Activated CD4-positive, alpha-beta T cell treated with anti-CD3 and anti-CD28 coated beads, Interleukin-2, amount 10 ng/mL, durations not matched to agents 7 days and 5 days (primary cell): ENCODE data around the gene ATP2B2. TPM values are rescaled to one million over a fixed set of nuclear protein-coding genes. Genes with fewer than 3 reads are reported as not detected.

ENCODE experiments used
- CTCF ChIA-PET: fragments of 350-600 bp; sonication (Branson Sonifier 250); formaldehyde crosslinking; loops from one replicate; lab custom pipeline; 2021; ENCODE audit warnings: antibody characterized with exemption; lab: Charles Lee
- POLR2A ChIA-PET: fragments of 350-600 bp; sonication (Branson Sonifier 250); formaldehyde crosslinking; loops from one replicate; lab custom pipeline; 2021; ENCODE audit warnings: antibody characterized with exemption; lab: Charles Lee
- DNase-seq: peaks from one replicate; pipeline ENCODE4 v3.0.0-alpha.2; 2020
- H3K27ac Mint-ChIP-seq: one replicate; pipeline ENCODE4 v1.8.0; 2021; ENCODE audit warnings: mild to moderate bottlenecking, moderate library complexity, mixed read lengths
- H3K27me3 Mint-ChIP-seq: one replicate; pipeline ENCODE4 v1.8.0; 2021; ENCODE audit warnings: mixed read lengths
- H3K36me3 Mint-ChIP-seq: one replicate; pipeline ENCODE4 v1.8.0; 2021; ENCODE audit warnings: low read depth, mixed read lengths
- H3K4me1 Mint-ChIP-seq: one replicate; pipeline ENCODE4 v1.8.0; 2021; ENCODE audit warnings: mixed read lengths
- H3K4me3 Mint-ChIP-seq: one replicate; pipeline ENCODE4 v1.8.0; 2021; ENCODE audit warnings: mild to moderate bottlenecking, moderate library complexity, mixed read lengths
- H3K9me3 Mint-ChIP-seq: one replicate; pipeline ENCODE4 v1.8.0; 2021; ENCODE audit warnings: mixed read lengths
- total RNA-seq, 2 experiments: library from RNA; stranded (reverse); gene quantifications; one replicate each; pipeline ENCODE4 v1.2.3, GENCODE V29; 2021

The ATP2B2 gene
- total RNA-seq, 2 experiments from 2014 or later = not detected

DNA sequence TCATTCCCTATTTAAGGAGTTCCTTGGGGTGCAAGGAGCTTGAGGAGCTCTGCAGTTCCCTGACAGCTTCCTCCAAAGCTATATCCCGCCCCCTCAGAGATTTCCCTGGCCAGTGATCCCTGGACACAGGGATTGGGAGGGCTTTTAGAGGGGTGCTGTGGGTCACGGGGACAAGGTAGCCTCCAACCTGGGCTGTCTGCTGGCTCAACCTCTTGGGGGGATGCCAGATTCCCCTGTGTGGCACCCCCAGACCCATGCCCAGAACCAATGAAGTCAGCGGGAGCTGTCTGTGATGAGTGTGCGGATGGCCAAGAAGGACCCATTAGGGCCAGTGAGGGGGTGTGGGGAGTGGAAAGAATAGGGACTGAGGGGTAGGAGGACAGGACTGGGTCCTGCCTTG, 21.0 kb upstream of the ATP2B2 start:
- Mint-ChIP-seq H3K9me3 (no peaks in the 10 kb centered on the region), H3K27ac (no peak overlapping the region), H3K4me3 (no peak overlapping the region), H3K27me3 (peaks cover 41% of the 10 kb centered on the region), H3K36me3 (no peaks in the 10 kb centered on the region), H3K4me1 (no peaks in the 10 kb centered on the region)
- ChIA-PET CTCF (no interaction called here), POLR2A (no interaction called here)
- DNase-seq = no peak

DNA sequence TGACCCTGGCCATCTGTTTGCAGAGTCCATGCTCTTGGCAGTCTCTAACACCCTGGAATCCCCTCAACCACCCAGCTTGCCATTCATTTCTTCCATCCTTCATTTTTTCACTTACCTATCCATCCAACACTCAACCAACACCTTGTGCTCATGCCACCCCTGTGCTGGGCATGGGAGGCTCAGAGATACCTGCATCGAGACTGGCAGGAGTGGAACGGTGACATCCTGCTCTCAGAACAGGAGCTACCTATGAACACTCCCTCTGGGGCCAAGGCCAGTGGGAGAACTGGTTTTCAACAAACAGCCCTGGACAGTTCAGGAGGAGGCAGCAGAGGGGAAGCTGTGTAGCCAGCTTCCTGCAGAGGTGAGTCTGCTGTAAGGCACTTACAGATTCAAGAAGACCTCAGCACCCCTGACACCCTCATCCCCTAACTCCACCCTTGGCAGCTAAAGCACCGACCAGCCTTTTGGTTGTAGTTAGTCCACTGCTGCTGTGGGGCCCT, 19.5 kb upstream of the ATP2B2 start:
- Mint-ChIP-seq H3K9me3 (no peaks in the 10 kb centered on the region), H3K4me3 (no peak overlapping the region), H3K36me3 (no peaks in the 10 kb centered on the region), H3K27me3 (peaks cover 42% of the 10 kb centered on the region), H3K27ac (no peak overlapping the region), H3K4me1 (no peaks in the 10 kb centered on the region)
- no peak for DNase-seq
- ChIA-PET CTCF (interaction anchor here (1.9 kb wide), 1 partner anchor 8 kb away, joined by 5 read pairs; no protein-coding TSS in a partner anchor), POLR2A (no interaction called here)

DNA sequence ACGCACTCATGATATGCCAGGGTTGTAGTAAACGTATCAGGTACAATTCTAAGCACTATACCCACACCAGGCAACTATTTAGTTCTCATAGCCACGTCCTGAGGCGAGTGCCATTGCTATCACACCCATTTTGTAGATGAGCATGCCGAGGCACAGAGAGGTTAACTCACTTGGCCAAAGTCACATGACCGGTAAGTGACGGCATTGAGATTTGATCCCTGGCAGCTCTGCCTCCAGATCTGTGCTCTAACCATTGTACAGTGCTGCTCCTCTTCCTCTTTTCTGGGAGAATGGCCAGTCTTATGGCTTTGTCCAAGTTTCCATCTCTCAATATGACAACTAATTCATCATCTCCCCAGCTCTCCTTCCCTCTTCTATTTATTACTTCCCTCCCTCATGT, 18.9 kb upstream of the ATP2B2 start:
- POLR2A ChIA-PET = no interaction called here
- DNase-seq = no peak

GRCh38 chr3:10523561-10523960, 18.2 kb upstream of the ATP2B2 start:
- CTCF ChIA-PET = interaction anchor here (1.0 to 1.9 kb wide), 2 partner anchors 9 to 21 kb away, joined by 3 to 5 read pairs; no protein-coding TSS in a partner anchor

More for the DNA sequence above, 18.9 kb upstream of the ATP2B2 start:
- CTCF ChIA-PET = interaction anchor here (1.0 to 1.9 kb wide), 2 partner anchors 9 to 22 kb away, joined by 3 to 5 read pairs; no protein-coding TSS in a partner anchor
- Mint-ChIP-seq H3K36me3 (no peaks in the 10 kb centered on the region), H3K4me1 (no peaks in the 10 kb centered on the region), H3K9me3 (no peaks in the 10 kb centered on the region), H3K27ac (no peak overlapping the region), H3K27me3 (peaks cover 42% of the 10 kb centered on the region), H3K4me3 (no peak overlapping the region)

DNA sequence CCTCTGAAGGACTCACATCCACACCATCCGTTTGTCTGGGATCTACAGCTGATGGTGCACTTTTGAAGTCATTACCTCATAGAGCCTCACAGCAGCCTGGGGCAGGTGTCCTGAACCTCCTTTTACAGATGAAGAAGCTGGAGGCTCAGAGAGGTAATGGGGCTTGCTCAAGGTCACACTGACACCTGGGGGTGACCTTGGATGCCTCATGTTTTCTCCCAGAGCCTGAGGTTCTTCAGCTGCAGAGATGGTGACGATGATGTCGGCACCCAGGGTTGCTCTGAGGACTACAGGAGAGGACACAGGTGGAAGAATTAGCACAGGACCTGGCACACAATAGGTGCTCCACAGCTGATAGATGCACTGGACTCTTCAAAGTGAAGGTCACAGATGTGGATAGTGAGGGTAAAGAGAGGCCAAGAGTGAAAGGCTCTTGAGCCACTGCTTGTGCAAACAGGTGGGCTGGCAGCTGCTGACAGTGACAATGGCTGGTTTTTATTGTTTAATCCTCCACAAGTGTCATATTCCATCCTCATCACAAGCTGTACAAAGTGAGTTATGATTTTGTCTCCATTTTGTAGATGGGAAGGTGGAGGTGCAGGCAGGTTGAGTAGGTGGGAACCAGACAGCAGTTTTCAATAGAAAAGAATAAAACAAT, 17.4 kb upstream of the ATP2B2 start:
- H3K9me3 Mint-ChIP-seq = no peaks in the 10 kb centered on the region
- H3K27ac Mint-ChIP-seq = no peak overlapping the region
- H3K36me3 Mint-ChIP-seq = no peaks in the 10 kb centered on the region
- ChIA-PET POLR2A (no interaction called here), CTCF (no interaction called here)
- DNase-seq = no peak
- no peak overlapping the region for H3K4me3 Mint-ChIP-seq
- no peaks in the 10 kb centered on the region for H3K4me1 Mint-ChIP-seq
- peaks cover 42% of the 10 kb centered on the region for H3K27me3 Mint-ChIP-seq

More at GRCh38 chr3:10523561-10523960, 18.2 kb upstream of the ATP2B2 start:
- Mint-ChIP-seq H3K4me1 (no peaks in the 10 kb centered on the region), H3K36me3 (no peaks in the 10 kb centered on the region), H3K4me3 (no peak overlapping the region), H3K27me3 (peaks cover 42% of the 10 kb centered on the region), H3K9me3 (no peaks in the 10 kb centered on the region), H3K27ac (no peak overlapping the region)
- no peak for DNase-seq
- POLR2A ChIA-PET = no interaction called here

GRCh38 chr3:10521772-10522441, 16.5 kb upstream of the ATP2B2 start:
- no peak for DNase-seq

DNA sequence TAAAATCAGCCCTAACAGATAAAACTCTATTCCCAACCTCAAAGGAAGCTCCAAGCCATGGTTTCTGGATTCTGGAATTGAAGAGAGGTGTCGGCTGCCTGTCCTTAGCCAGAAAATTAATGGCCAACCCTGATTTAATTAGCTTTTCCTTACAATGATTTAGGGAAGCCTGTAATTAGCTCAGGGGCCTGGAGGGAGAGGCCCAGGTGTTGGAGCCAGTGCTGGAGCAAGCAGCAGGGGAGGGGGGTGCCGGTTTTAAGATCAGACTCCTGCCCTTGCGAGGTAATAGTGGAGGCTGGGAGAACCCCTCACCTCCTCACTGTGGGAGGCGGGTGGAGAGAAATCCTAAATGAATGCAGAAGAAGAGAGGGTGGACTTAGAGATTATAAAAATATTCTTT, 14.7 kb upstream of the ATP2B2 start:
- Mint-ChIP-seq H3K36me3 (no peaks in the 10 kb centered on the region), H3K4me3 (no peak overlapping the region), H3K27ac (no peak overlapping the region), H3K27me3 (peaks cover 32% of the 10 kb centered on the region), H3K4me1 (no peaks in the 10 kb centered on the region), H3K9me3 (no peaks in the 10 kb centered on the region)
- ChIA-PET POLR2A (no interaction called here), CTCF (interaction anchor here (0.8 to 1.0 kb wide), 2 partner anchors 54 to 218 kb away, joined by 3 read pairs; no protein-coding TSS in a partner anchor)
- DNase-seq = no peak

More at GRCh38 chr3:10521772-10522441, 16.5 kb upstream of the ATP2B2 start:
- Mint-ChIP-seq H3K9me3 (no peaks in the 10 kb centered on the region), H3K4me3 (no peak overlapping the region), H3K36me3 (no peaks in the 10 kb centered on the region), H3K27me3 (peaks cover 42% of the 10 kb centered on the region), H3K27ac (no peak overlapping the region), H3K4me1 (no peaks in the 10 kb centered on the region)
- ChIA-PET POLR2A (no interaction called here), CTCF (no interaction called here)

- Mint-ChIP-seq H3K36me3 (no peaks in the 10 kb centered on the region), H3K27me3 (peaks cover 25% of the 10 kb centered on the region), H3K27ac (no peak overlapping the region), H3K4me3 (no peak overlapping the region), H3K9me3 (no peaks in the 10 kb centered on the region), H3K4me1 (no peaks in the 10 kb centered on the region)
- POLR2A ChIA-PET = no interaction called here
- CTCF ChIA-PET = interaction anchor here (0.8 kb wide), 1 partner anchor 55 kb away, joined by 3 read pairs; no protein-coding TSS in a partner anchor
- no peak for DNase-seq
These were observed 13.8 kb upstream of the ATP2B2 start for GRCh38 chr3:10519236-10519635.

- Mint-ChIP-seq H3K27me3 (peaks cover 19% of the 10 kb centered on the region), H3K9me3 (no peaks in the 10 kb centered on the region), H3K4me1 (no peaks in the 10 kb centered on the region), H3K36me3 (no peaks in the 10 kb centered on the region), H3K27ac (no peak overlapping the region), H3K4me3 (no peak overlapping the region)
- DNase-seq = no peak
- CTCF ChIA-PET = interaction anchor here (0.7 kb wide), 1 partner anchor 1491 kb away, joined by 3 read pairs; no protein-coding TSS in a partner anchor
- POLR2A ChIA-PET = no interaction called here
These were observed 13.2 kb upstream of the ATP2B2 start for GRCh38 chr3:10518506-10519150.

DNA sequence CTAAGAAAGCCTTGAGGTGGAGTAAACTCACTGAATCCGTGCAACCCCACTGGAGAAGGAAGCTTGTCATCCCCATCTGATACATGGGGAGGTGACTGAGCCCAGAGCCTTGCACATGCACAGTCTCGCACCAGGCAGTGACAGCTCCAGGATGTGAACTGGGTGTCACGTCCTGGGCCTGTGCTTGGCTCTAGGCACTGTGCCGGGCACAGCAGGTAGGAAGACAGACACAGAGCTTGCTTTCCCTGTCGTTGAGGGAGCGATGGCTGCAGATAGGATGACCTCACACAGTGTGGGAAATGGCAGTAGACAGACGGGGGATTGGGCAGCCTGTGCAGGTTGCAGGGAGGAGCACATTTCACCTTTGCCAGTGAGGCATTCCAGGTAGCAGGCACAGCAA, 12.2 kb upstream of the ATP2B2 start:
- Mint-ChIP-seq H3K4me1 (no peaks in the 10 kb centered on the region), H3K9me3 (no peaks in the 10 kb centered on the region), H3K4me3 (no peak overlapping the region), H3K27me3 (peaks cover 9% of the 10 kb centered on the region), H3K36me3 (no peaks in the 10 kb centered on the region), H3K27ac (no peak overlapping the region)
- ChIA-PET CTCF (no interaction called here), POLR2A (no interaction called here)
- no peak for DNase-seq

DNA sequence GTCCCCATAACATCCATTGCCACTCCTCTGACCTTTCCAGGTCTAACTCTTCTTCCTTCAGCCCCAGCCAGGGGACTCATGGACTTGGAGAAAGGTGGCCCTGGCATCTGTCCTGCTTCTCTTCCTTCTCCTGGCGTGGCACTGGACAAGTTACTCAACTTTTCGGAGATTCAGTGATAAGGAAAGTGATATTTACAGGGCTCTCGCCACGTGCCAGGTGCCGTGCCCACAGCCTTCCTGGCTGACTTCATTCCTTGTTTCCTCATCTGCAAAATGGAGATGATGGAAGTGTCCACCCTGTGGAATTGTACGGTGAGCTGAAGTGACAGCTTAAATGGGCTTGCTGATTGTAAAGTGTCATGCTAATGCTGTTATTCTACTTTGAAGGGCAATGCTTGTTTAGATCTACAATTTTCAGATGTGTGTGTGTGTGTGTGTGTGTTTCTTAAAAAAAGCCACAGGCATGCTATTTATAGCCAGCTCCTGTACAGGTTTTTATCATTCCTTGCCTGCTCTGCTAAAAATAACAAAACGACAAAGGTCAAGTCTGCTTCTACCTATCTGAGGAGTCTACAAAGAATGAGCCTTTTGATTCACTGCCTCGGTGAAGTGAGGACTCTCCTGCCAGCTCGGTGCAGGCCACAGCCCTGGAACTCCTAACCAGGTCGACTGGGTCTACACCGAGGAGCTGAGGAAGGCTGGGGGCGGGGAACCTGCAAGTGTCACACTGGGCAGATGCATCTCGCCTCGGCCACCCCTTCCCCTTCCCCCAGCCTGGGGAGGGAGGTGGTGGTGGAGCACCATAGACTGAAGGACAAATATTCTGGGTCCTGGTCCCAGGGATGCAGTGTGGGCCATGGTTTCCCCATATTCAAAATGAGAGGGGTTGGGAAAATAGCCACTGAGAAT, 11.4 kb upstream of the ATP2B2 start:
- ChIA-PET CTCF (interaction anchor here (1.5 kb wide), 1 partner anchor 221 kb away, joined by 3 read pairs; no protein-coding TSS in a partner anchor), POLR2A (no interaction called here)
- Mint-ChIP-seq H3K4me1 (no peaks in the 10 kb centered on the region), H3K27ac (no peak overlapping the region), H3K9me3 (no peaks in the 10 kb centered on the region), H3K27me3 (peaks cover 5% of the 10 kb centered on the region), H3K36me3 (no peaks in the 10 kb centered on the region), H3K4me3 (no peak overlapping the region)
- DNase-seq = no peak

DNA sequence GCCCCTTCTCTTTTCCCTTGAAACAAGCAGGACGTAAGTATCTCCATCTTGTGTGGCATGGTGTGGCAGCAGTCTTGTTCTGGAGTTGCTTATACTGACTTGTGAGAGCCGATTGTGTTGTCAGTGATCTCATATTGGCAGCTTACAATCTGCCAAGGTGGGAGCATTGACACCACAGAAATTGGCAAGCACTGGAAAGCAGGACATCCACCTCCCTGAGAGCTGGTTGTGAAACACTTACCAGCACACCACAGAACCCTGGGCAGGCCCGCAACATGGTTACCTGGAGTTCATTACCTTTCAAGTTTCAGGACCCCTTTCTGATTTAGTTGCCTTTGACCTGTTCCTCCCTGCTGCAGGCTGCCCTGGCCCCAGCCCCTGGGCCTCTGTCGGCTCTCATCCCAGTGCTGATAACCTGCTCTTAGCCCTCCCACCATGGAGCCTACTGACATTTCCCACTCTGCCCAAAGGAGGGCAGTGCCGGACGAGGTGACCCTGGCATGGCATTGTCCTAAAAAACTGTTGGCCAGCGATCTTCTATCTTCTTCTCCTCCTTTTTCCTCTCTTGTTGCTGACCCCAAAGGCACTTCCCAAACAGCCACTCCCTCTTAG, 10.6 kb upstream of the ATP2B2 start:
- no peak for DNase-seq
- no peaks in the 10 kb centered on the region for H3K36me3 Mint-ChIP-seq
- ChIA-PET CTCF (interaction anchor here (1.5 kb wide), 1 partner anchor 222 kb away, joined by 3 read pairs; no protein-coding TSS in a partner anchor), POLR2A (no interaction called here)
- H3K27me3 Mint-ChIP-seq = no peaks in the 10 kb centered on the region
- no peak overlapping the region for H3K27ac Mint-ChIP-seq
- H3K9me3 Mint-ChIP-seq = no peaks in the 10 kb centered on the region
- H3K4me3 Mint-ChIP-seq = no peak overlapping the region
- H3K4me1 Mint-ChIP-seq = no peaks in the 10 kb centered on the region
